GM21526 (cell line): ENCODE data around the gene NFX1.

Experiments used
- ATAC-seq: cut with Tn5 transposase; IDR thresholded peaks from one replicate; pipeline ENCODE4 v1.9.1; 2021; ENCODE audit warnings: moderate library complexity; ENCODE audit not compliant: unreplicated experiment, low FRiP score

The NFX1 gene

DNA sequence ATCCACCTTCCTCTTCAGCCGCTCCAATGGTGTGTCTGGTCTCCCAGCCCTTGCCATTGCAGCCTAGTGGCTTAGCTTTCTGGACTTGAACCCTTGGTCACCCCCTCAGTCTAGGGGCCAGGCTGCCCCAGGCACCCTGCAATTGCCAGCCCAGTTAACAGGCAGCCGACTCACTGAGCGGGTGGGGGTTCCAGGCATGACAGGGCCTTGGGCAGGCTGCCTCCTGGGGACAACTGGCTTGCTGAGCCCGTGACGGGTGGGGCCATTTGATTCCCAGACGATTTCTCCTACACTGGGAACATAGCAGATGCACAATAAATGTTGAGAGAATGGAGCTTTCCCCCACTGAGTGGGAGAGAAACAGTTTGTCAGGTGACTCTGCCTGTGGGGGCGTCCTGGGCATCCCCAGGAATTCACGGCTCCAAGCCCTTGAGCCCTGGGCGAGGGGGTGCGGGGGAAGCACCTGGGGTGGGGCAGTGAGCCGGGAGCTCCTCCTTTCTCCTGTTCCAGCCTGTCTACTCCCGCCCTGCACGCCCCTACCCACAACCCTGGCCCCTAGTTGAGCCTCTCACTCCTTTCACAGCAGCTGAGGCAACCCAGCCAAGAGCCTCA, 124.7 kb downstream of the NFX1 start:
- ATAC-seq: no peak

GRCh38 chr9:33415501-33416038, 125.3 kb downstream of the NFX1 start:
- no peak for ATAC-seq

DNA sequence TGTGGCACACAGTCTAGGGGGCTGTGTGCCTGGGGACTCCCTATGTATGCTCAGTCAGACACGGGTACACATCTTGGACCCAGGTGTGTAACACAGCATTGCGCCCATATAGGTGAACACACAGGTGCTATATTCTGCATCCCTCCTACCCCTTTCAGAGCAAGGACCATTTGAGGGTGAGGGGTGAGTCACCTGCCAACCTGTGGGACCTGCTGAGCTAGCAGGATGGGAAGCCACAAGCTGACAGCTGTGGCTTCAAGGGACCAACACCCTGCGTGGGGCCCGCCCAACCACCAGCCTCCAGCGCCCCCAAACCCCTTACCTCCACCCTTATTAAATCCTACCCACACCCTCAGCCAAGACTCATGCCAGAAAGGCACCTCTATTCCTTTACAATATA, 126.7 kb downstream of the NFX1 start:
- no peak for ATAC-seq

GRCh38 chr9:33418090-33418489, 127.8 kb downstream of the NFX1 start:
- ATAC-seq: no peak

DNA sequence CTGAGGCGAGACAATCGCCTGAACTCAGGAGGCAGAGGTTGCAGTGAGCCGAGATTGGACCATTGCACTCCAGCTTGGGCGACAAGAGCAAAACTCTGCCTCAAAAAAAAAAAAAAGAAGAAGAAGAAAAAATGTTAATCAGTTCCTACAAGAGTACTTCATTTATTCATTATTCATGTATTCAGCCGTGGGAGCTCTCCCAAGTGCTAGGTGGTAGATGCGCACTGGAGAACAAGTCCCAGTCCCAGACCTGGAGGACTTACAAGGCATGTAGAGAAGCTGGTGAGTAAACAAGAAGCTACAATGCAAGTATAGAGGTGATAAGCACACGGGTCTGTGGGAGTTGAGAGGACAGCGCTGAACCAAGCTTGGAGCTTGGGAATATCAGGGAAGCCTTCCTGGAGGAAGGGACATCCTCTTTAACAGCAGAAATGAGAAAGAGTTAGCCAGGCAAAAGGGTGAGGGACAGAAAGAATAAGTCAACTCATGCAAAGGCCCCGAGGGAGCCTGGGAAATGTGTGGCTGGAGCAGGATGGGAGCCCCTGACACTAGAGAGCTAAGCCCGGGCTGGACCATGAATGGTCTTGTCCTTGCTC, 129.5 kb downstream of the NFX1 start:
- ATAC-seq: no peak
